ENCODE data around the gene TFDP3.

DNA sequence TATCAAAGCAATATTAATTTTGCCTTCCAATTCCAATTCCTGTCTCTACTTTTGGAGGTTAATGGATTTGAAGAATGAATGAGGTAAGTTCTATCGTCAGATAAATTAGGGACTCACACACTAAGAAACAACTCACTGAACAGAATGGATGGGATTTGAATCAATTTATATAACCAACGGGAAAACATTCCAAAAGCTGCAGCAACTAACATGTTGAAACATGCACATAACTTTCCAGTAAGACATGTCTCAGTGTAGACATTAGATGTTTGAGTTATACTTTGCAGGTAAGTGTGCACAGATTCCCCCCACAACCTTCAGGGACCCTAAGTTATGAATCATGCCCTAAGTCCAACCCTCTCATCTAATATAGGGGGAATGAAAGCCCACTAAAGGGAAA, 34.3 kb downstream of the TFDP3 start:
- TF ChIP-seq NFYB (IDR thresholded peaks at IDR 0.05; ENCODE audit: insufficient read depth, low read depth, low read length): no peak
- TF ChIP-seq BHLHE40 (IDR thresholded peaks at IDR 0.05; ENCODE audit: borderline replicate concordance in 1 of 2, low read depth in 2 of 2, low read length in 1 of 2): no peak
- TF ChIP-seq, protein P1, sequence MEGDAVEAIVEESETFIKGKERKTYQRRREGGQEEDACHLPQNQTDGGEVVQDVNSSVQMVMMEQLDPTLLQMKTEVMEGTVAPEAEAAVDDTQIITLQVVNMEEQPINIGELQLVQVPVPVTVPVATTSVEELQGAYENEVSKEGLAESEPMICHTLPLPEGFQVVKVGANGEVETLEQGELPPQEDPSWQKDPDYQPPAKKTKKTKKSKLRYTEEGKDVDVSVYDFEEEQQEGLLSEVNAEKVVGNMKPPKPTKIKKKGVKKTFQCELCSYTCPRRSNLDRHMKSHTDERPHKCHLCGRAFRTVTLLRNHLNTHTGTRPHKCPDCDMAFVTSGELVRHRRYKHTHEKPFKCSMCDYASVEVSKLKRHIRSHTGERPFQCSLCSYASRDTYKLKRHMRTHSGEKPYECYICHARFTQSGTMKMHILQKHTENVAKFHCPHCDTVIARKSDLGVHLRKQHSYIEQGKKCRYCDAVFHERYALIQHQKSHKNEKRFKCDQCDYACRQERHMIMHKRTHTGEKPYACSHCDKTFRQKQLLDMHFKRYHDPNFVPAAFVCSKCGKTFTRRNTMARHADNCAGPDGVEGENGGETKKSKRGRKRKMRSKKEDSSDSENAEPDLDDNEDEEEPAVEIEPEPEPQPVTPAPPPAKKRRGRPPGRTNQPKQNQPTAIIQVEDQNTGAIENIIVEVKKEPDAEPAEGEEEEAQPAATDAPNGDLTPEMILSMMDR (IDR thresholded peaks at IDR 0.05 in 2 of 3, conservative IDR thresholded peaks at IDR 0.05 in 1 of 3; ENCODE audit: control insufficient read depth in 2 of 3, extremely low read depth in 1 of 3, insufficient read depth in 1 of 3, low read depth in 3 of 3, low read length in 3 of 3): no peak
